Motor neuron (in vitro differentiated cells): Measurements from ENCODE around the gene CARD9. TPM values are rescaled to one million over a fixed set of nuclear protein-coding genes. Genes with fewer than 3 reads are reported as not detected.

ENCODE experiments used
- ATAC-seq, 8 experiments: fragments of 200-7000 bp; cut with Tn5 transposase; replicated peaks in 6 of 8; 2 replicates each; pipeline ENCODE4 v1.8.0; 2021; ENCODE audit warnings: mild to moderate bottlenecking in 8 of 8, moderate library complexity in 8 of 8
- H3K27ac ChIP-seq, 2 donors: fragments of 250-450 bp; sonication (Bioruptor Pico); 2 replicates each; pipeline ENCODE4 v1.9.0; 2021; ENCODE audit warnings: antibody characterized with exemption in 2 of 2, mild to moderate bottlenecking in 2 of 2, moderate library complexity in 1 of 2
- H3K4me1 ChIP-seq, 2 donors: fragments of 250-450 bp; sonication (Bioruptor Pico); replicated peaks in 1 of 2; 2 replicates each; pipeline ENCODE4 v1.6.1; 2021; ENCODE audit warnings: antibody characterized with exemption in 2 of 2, mild to moderate bottlenecking in 2 of 2, moderate library complexity in 1 of 2
- H3K4me3 ChIP-seq, 5 donors: fragments of 250-450 bp; sonication (Bioruptor Pico); 2 replicates each; pipeline ENCODE4 v1.9.0; 2021; ENCODE audit warnings: antibody characterized with exemption in 5 of 5, mild to moderate bottlenecking in 5 of 5, moderate library complexity in 4 of 5
- WGBS, 10 experiments: fragments of 450-650 bp; shearing (Covaris generic); methylation state at CpG; one replicate each; pipeline ENCODE4 v1.0.0; 2022; 5-methylcytosine and 5-hydroxymethylcytosine counted together
- in situ Hi-C, 9 experiments: fragments of 400-800 bp; cut with MboI; loops; one replicate each; pipeline ENCODE4 v1.15.0; 2021; ENCODE audit warnings: low sequenced_read_pairs in 9 of 9, low pct_unique_long_range_greater_than_20kb in 2 of 9; ENCODE audit not compliant: unreplicated experiment in 9 of 9
- total RNA-seq, 8 experiments: library from RNA; unstranded; fragments of 300-600 nt; gene quantifications; 2 replicates each; pipeline versions ENCODE4 v1.2.3 to v1.2.4, GENCODE V29; 2022

The CARD9 gene
- total RNA-seq, 8 experiments from 2014 or later, result 0.46 to 3.5 (median 1.9) TPM

DNA sequence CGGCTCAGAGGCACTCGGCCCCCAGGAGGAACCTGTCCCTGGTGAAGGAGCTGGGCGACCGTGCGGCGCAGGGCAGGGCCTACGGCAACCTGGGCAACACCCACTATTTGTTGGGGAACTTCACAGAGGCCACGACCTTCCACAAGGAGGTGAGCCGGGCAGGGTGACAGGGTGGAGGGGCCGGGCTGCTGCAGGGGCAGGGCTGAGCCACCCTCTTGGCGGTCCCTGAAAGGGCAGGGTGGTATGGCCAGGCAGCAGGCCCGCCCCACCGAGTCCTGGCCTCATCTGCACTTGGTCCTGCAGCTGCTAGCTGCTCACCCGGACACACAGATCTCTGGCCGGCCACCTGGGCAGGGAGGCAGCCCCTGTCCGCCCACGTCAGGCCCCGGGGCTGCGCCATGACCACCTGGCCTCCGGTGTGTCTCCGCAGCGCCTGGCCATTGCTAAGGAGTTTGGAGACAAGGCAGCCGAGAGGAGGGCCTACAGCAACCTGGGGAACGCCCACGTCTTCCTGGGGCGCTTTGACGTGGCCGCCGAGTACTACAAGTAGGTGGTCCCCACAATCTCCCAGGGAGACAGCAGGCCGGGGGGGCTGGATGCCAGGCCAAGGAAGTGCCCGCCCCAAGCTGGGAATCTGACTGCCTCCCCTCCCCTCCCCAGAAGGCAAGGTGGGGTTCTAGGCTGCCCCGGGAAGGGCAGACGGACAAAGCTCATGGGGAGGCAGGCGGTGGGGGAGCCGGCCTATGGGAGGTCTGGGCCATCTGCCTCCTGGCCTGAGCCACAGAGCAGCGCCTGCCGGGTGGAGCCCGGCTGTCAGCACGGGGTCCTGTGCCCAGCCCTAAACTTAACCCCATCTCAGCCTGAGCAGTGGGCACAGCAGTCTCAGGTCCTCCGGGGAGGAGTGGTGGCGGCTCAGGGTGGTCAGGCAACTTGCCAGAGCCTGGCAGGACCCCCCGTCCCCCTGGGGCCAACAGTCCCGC lies 35.8 kb downstream of the CARD9 start:
- in situ Hi-C loops, result no loop called here
- Histone ChIP-seq H3K4me1 (peaks cover 10% of the 10 kb centered on the region in 2 donors), H3K27ac (no peak overlapping the region), H3K4me3 (no peak overlapping the region)
- WGBS, 10 experiments, result 80 to 99% (median 84%) methylated on average over 1 to 14 of the region's 43 CpGs; no CpG with 5 or more reads in 6 of the 10 experiments
- ATAC-seq, result no peak

GRCh38 chr9:136336881-136337280 lies 36.6 kb downstream of the CARD9 start:
- H3K27ac ChIP-seq, result no peak overlapping the region
- 88% methylated on average over 6 of the region's 23 CpGs; no CpG with 5 or more reads in 9 of the 10 experiments for WGBS, 10 experiments

DNA sequence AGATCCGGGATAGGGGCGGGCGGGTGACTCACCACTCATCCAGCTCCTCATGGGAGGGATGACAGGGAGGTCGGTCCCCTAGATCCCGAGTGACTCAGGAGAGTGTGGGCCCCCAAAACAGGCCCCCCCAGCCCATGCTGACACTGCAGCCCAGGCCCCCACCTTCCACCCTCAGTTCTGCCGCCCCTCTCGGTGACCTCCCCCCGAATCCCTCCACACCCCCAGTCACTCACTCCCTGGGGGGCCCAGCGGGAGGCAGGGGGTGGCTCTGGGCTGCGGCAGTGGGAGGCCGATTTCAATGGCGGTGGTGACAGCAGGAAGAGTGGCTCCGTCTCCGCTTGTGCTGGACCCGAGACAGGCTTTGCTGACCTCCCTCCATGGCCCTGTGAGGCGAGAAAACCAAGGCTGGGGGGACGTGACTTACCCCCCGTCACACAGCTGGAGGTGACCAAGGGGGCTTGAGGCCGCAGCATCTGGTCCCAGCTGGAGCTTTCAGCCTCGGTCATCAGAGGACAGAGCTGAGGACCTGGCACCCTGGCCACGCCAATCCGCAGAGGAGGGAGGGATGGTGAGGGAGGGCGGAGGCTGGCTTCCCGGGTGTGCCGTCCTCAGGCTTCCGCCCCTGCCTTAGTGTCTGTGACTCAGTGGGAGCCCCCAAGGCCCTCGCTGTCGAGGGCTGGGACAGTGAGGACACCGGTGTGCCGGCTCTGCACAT lies 37.2 kb downstream of the CARD9 start:
- WGBS, 10 experiments, result 80 to 93% (median 83%) methylated on average over 1 to 8 of the region's 30 CpGs; no CpG with 5 or more reads in 7 of the 10 experiments
- ATAC-seq, result peak in 4 of 8 experiments; percentile 23 to 73 (median 42)
- Histone ChIP-seq H3K27ac (no peak overlapping the region), H3K4me3 (no peak overlapping the region), H3K4me1 (no peaks in the 10 kb centered on the region)
- in situ Hi-C loops, result no loop called here

More at GRCh38 chr9:136336881-136337280, 36.6 kb downstream of the CARD9 start:
- in situ Hi-C loops, result no loop called here
- Histone ChIP-seq H3K4me3 (no peak overlapping the region), H3K4me1 (peaks cover 2 to 3% of the 10 kb centered on the region in 2 donors)
- ATAC-seq, result no peak

GRCh38 chr9:136335296-136336155 lies 37.9 kb downstream of the CARD9 start:
- H3K27ac ChIP-seq, result no peak overlapping the region
- ATAC-seq, result peak in 1 of 8 experiments; percentile 2
- peaks cover 0 to under 1% of the 10 kb centered on the region in 2 donors for H3K4me1 ChIP-seq
- no peak overlapping the region for H3K4me3 ChIP-seq
- in situ Hi-C loops, result no loop called here
- 100% methylated on average over 2 of the region's 26 CpGs; no CpG with 5 or more reads in 9 of the 10 experiments for WGBS, 10 experiments

GRCh38 chr9:136334541-136334940 lies 38.9 kb downstream of the CARD9 start:
- in situ Hi-C loops, result no loop called here
- H3K4me1 ChIP-seq, result peaks cover 5 to 8% of the 10 kb centered on the region in 2 donors
- no peak overlapping the region for H3K4me3 ChIP-seq
- WGBS, 10 experiments, result no CpG with 5 or more reads among the region's 21 CpGs
- no peak for ATAC-seq
- H3K27ac ChIP-seq, result no peak overlapping the region

GRCh38 chr9:136333486-136333885 lies 40.0 kb downstream of the CARD9 start:
- Histone ChIP-seq H3K4me3 (no peak overlapping the region), H3K27ac (no peak overlapping the region), H3K4me1 (peaks cover 13 to 18% of the 10 kb centered on the region in 2 donors)
- in situ Hi-C loops, result no loop called here
- no peak for ATAC-seq
- WGBS, 10 experiments, result 60% methylated on average over 1 of the region's 17 CpGs; no CpG with 5 or more reads in 9 of the 10 experiments

DNA sequence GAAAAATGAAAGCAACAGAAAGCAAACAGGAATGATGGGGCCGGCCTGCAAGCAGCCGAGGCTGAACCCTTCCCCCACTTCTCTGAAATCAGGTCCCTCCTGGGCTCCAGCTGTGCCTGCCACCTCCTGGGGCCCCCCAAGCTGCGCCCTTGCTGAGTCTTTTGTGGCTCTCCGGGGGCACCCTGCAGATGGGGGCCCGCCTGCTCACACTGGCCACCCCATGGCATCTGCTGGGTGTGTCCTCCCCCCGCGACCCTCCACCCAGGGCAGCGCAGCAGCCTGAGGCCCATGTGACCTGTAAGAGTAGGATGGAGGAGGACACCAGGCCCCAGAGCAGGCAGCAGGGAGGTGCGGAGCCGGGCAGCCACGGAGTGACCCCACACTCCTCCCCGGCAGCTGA lies 40.4 kb downstream of the CARD9 start:
- peaks cover 13 to 20% of the 10 kb centered on the region in 2 donors for H3K4me1 ChIP-seq
- H3K4me3 ChIP-seq, result no peak overlapping the region
- no peak for ATAC-seq
- in situ Hi-C loops, result no loop called here
- WGBS, 10 experiments, result 60 to 100% (median 100%) methylated on average over 1 to 2 of the region's 12 CpGs; no CpG with 5 or more reads in 5 of the 10 experiments
- H3K27ac ChIP-seq, result no peak overlapping the region

- in situ Hi-C loops, result no loop called here
- Histone ChIP-seq H3K27ac (no peak overlapping the region), H3K4me3 (no peak overlapping the region), H3K4me1 (peaks cover 13 to 20% of the 10 kb centered on the region in 2 donors)
- ATAC-seq, result no peak
- WGBS, 10 experiments, result 67 to 100% (median 100%) methylated on average over 2 of the region's 11 CpGs; no CpG with 5 or more reads in 4 of the 10 experiments
These were observed 40.9 kb downstream of the CARD9 start for GRCh38 chr9:136332482-136332983.

DNA sequence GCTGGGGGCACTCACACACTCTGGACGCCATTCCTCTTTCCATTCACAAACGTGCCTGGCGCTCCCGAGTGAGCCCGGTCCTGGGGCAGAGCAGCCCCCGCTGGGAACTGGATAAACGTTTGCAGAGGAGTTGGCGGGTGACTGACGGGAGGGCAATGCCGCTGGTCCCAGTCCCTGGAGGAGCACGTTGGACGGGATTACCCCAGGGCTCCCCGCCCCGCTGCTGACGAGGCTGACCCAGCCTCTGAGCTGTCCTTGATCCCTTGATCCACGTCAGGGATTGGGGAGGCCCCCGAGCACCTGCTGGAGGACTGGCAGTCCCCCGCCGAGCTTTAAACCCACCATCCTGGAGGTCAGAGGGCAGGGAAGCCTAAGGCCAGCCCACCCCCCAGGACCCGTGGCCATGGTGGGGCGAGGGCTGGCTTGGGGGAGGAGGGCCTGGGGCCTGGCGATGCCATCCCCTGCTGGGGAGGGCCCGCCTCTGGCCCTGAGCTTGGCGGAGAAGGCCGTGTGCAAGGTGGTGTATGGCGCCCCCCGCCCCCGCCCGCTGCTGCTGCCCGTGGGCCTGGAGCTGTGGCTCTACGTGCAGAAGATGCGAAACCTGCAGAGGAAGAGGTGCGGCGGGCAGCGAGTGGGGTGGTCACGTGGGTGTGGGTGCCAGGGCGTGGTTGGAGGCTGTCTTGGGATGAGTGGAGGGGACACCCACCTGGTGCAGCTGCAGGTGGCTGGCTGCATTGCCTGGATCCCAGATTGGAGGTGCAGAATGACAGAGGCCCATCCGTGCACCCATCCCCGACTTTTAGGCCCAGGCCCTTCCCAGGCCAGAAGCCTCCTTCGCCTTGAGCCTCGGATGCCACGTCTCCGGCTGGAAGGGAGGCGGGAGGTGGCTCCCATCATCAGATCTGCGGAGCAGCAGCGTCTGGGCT lies 41.6 kb downstream of the CARD9 start:
- WGBS, 10 experiments, result 82 to 100% methylated on average over 2 to 4 of the region's 46 CpGs; no CpG with 5 or more reads in 8 of the 10 experiments

GRCh38 chr9:136331030-136331429 lies 42.4 kb downstream of the CARD9 start:
- ATAC-seq, result no peak
- in situ Hi-C loops, result no loop called here
- WGBS, 10 experiments, result 100% methylated on average over 1 of the region's 15 CpGs; no CpG with 5 or more reads in 9 of the 10 experiments
- H3K4me3 ChIP-seq, result no peak overlapping the region
- H3K4me1 ChIP-seq, result peaks cover 24 to 30% of the 10 kb centered on the region in 2 donors
- H3K27ac ChIP-seq, result no peak overlapping the region

More for the DNA sequence above, 41.6 kb downstream of the CARD9 start:
- in situ Hi-C loops, result no loop called here
- Histone ChIP-seq H3K4me1 (peaks cover 16 to 22% of the 10 kb centered on the region in 2 donors), H3K4me3 (no peak overlapping the region), H3K27ac (no peak overlapping the region)
- ATAC-seq, result no peak

- no peak for ATAC-seq
- in situ Hi-C loops, result no loop called here
- H3K4me3 ChIP-seq, result no peak overlapping the region
- no peak overlapping the region for H3K27ac ChIP-seq
- WGBS, 10 experiments, result 95% methylated on average over 4 of the region's 14 CpGs; no CpG with 5 or more reads in 9 of the 10 experiments
- H3K4me1 ChIP-seq, result peaks cover 25 to 34% of the 10 kb centered on the region in 2 donors
These were observed 43.0 kb downstream of the CARD9 start for GRCh38 chr9:136330406-136330990.
